Measurements from ENCODE around the gene HOXC12.

The HOXC12 gene

DNA sequence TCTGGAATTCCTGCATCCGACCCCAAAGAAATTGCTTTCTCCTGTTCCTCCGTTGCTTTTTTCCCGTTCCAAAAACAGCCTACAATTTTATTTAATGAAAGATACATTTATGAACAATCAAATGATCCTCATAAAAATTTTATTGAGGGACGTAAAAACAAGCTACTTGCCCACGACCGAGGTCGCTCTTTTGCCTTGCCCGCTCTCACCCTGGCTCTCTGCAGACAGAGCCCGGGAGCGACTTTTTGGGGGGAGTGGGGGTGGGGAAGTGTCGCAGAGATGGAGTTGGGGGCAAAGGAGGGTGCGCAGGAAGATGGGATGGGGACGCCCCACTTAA, 44.2 kb downstream of the HOXC12 start:
- DNase-seq = no peak

DNA sequence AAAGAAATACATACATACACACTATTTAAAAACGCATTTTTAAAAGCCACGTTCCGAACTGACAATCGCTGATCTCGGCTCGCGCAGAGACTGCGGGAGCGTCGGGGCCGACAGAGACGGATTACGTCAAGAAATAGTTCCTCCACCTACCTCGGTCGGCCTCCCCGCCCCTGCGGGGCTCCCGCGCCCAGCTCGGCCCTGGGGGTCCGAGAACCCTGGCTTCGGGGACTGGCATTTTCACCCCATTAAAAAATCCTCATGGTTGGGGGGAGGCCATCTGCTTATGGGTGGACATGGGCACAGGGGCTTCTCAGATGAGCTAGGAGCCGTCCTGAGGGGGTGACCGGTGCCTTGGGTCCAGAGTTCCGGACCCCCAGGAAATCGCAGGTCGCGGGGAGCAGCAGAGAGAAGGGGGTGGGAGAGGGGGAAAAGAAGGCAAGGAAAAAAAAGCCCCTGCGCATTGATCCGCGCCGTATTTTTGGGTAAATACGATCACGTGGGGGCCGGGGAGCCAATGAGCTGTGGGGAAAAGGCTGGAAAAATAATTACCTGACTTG, 44.9 kb downstream of the HOXC12 start:
- no peak for DNase-seq

DNA sequence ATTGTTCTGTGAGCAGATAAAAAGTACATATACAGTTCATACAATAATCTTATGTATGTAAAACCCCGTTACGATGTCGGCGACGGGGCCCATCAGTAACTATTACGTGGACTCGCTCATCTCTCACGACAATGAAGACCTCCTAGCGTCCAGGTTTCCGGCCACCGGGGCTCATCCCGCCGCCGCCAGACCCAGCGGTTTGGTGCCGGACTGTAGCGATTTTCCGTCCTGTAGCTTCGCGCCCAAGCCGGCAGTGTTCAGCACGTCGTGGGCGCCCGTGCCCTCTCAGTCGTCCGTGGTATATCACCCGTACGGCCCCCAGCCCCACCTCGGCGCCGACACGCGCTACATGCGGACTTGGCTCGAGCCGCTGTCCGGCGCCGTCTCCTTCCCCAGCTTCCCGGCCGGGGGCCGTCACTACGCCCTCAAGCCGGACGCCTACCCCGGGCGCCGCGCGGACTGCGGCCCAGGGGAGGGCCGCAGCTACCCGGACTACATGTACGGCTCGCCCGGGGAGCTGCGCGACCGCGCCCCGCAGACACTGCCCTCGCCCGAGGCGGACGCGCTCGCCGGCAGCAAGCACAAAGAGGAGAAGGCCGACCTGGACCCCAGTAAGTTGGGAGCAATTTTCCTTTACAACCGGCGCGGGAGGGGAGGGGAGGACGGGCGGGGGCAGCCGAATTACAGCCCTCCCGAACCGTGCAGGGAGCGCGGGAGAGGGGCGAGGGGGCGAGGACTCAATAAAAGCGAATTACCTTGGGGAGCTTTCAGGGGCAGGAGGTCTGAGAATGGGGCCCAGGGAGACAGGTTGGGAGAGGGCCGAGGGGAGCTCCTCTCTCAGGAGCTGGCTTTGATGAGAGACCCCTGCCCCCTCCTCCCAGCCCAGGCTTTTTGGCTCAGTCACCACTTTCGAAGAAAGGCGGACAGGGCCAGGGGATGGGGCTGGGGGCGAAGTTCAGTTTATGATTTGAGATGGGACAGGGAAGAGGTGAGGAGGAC, 45.7 kb downstream of the HOXC12 start, which contains the start of gene HOXC9:
Gene HOXC9, plus strand, starts transcription at position 46 of the 999 bp plus-strand sequence. Its CDS starts 28 bp downstream, at position 74.
- DNase-seq = no peak

DNA sequence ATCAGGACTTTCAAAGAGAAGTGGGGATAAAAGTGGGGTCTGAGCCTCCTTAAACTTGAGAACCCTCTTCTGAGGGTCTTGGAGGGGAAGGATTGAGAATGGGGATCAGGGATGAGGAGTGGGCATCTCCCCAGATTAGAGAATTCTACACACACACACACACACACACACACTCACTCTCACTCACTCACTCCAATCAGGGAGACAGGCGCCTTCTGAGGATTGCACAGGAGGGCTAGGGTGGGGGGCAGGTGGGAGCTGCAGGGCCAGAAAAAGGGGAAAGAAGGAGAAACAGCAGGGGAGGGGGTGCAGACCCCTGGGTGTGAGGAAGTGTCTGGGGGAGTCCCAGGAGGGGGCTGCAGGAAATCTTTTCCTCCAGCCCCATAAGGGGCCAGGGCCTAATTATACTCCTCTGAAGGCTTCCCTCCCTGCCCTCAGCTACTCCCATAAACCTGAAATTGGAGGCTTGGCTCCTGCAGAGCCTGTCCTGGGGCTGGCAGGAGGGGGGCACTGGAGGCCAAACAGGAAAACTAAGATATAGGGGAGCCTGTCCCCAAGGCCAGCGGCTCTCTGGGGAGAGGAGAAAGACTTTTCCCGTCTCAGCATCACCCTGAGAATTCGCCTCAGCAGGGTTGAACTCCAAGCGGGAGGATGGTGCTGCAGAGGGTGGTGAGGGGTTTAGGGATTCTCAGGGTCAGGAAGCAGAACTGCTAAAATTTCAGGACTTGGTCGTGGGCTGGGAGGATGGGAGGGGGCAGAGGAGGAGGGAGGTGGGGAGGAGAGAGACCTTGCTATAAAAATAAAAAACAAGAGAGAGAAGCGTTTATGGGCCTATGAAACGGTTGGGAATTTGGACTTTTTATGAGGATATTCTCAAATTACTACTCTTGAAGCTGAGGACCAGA, 46.8 kb downstream of the HOXC12 start:
- no peak for DNase-seq

DNA sequence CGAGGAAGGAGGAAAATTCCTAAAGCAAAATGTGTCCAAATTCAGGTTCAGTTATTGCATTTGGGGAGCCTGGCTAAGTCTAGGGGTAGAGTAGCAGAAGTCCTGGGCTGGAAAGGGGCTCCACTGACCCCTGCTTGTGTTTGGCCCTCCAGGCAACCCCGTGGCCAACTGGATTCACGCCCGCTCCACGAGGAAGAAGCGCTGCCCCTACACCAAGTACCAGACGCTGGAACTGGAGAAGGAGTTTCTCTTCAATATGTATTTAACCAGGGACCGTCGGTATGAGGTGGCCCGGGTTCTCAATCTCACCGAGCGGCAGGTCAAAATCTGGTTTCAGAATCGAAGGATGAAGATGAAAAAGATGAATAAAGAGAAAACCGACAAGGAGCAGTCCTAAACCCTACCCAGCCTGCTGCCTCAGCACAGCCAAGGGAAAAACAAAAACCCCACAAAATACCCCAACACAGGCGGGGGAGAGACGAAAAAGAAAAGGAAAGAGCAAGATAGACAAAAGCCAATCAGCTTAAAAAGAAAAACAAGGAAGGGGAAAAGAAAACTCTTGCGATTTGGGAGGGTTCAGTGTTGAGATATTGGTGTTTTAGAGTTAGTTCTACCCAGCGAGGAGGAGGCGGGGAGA, 47.7 kb downstream of the HOXC12 start:
- DNase-seq = no peak

DNA sequence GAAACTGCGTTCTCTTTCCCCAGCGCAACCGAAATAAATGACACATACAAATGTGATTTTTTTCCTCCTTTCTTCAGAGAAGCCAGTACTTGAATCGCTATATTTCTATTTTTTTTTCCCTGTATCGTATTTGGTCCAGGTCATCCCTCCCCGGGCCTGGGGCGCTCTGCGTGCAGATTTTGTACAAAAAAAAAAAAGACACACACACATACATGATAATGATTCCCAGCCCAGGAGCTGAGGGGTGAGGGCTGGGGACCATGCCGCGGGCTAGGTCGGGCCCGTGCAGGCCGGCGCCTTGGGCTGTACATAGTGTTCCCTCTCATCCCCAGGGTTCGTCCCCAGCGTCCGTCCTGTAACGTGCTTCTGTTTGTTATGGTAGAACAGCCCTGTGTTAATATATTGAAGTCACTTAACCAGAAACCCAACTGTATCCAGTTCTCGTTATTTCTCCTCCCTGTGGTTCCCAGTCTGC, 48.2 kb downstream of the HOXC12 start:
- DNase-seq = no peak

DNA sequence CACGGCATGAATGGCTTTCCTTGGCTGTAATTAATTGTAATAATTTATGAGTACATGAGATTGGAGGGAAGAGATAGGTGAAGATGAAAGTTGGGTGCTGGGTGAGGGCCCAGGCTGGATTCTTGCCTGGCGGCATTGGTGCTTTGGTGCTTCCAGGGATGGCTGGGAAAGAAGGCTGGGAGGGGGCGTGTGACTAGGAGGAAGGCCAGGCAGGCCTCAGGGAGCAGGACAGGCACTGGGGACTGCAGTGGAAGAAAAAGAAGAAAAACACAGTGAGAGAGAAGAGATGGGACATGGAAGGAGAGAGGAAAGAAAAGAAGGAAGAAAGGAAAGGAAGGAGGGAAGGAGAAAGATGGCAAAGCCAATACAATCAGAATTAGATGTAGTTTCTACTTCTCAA, 48.9 kb downstream of the HOXC12 start:
- DNase-seq = no peak

DNA sequence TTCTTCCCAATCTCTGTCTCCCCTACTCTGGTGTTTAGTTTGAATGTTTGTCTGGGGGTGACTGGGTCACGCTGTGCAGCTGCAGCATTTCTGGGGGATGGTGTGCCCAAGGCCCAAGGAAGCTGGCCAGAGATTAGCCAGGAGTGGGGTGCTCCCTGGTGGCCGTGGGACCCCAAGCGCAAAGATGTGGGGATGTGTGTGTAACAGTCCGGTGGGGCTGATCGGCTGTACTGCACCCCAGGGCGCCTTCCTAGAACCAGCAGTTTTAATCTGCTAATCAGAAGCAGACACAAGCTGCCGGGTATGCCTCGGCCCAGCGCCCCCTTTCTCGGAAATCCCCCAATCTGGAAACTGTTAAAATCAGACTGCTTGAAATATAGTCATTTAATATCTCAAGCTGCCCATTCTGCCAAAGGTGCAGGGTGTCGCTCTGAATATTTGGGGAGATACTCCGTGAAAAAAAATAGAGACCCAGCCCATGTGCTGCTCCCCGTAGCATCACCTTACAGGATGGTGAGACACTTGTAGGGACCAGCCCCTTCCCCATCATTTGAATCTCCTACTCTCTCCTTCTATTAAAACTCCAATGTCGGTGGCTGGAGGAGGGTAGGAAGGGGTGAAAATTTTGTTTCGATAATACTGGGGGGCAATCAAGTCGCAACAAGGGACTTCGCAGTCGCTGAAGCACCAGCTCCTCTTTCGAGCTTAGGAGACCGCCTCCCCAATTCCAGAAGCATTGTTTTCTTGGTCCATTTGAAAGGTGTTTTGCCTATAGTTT, 49.5 kb downstream of the HOXC12 start:
- DNase-seq = no peak

DNA sequence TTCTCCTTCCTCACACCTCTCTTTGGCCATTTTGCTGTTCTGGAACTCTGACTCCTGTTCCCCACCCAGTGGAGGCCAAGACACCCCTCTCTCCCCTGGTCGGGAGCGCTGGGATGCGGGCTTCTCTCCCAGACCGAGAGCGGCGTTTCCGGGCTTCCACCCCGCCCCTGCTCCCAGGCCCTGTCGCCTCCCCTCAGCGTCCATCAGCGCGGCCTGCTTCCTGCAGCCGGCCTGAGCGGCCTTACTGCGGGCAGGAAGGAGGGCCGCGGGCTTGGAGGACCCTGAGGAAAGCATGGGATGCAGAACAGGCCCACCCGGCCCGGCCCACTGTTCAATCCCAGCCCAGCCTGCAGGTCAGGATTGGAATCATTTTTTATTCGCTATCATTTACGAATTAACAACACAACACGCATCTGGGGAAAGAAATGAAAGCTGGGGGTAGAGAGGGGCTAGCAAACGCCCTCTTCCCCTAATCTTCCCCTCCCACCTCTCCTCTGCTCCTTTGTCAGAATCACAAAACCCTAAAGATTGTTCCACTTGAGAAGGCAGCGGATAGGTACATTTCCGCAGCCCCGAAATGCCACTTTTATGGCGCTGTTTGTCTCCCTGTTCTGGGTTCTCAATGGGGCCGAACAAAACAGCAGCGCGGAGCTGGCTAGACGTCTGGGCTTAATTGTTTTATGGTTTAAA, 50.3 kb downstream of the HOXC12 start:
- peak; percentile 28 for DNase-seq

DNA sequence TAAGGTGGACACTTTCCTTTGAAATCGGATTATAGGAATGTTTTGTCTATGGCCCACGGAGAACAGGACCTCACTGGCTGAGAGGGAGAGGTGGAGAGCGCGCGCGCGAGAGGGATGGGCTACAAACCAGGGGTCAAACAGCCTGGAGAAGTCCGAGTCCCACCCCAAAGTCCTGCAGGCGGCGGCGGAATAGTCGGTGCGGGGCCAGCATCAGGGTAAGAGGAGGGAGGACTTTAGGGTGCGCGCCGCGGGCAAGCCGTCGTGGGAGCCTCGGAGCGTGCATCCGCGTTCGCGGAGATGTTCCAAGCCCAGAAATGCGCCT, 50.8 kb downstream of the HOXC12 start:
- DNase-seq = no peak

DNA sequence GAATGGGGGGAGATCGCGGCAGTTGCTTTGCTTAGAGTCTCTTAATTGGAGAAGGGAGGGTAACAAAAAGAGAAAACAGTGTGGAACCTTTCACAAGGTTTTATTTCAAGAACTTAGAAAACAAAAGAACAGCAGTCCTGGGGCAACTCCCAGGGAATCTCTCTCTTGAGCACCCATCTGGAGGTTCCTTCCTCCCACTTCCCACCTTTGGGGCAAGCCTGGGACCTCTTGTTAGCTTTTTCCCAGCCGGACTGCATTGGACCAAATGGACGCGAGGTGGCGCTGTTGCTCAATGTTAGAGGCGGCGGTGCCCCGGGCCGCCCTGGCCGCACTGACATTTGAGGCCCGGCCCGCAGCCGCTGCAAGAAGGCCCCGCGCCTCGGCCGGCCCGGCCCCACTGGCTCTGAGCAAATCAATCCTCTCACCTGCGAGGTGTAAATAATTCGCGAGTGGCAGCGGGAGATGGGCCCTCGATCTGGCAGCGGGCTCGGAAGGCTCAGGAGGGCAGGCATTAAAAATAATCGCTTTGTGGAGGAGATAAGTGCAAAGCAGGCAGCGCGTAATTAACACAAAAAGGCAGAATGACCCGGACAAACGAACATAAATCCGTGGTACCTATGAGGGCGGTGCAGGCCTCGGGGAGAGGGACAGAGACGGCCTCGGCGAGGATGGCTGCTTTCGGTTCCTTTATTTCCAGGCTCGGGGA, 51.3 kb downstream of the HOXC12 start:
- DNase-seq = peak; percentile 53

DNA sequence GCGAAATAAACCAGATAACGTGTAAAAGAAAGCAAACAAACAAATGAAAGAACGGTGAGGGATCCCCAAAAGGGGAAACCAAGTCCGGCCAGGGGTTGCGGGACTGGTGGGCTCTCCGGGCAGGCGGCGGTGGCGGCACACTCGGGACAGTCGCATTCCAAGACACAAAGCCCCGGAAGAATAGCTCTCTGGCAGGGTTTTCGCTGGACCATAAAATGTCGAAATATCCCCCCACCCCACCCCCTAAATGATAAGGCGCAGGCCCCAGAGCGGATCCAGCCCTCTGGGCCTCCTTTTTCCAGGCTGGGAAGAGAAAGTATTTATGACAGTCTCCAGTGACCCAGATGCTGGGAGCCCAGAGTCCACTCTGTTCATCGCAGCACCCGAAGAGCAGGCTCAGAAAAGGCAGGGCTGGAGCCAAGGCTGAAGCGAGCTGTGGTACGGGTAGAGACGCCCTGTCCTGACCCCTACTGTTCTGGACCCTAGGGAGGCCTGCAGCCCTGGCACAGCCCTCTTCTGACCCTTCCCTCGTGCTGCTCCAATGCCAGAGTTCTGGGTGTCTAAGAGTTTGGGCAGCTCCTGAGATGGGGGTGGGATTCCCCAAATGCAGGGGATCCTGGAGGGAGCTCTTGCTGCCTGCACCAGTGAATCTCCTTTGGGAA, 52.0 kb downstream of the HOXC12 start:
- DNase-seq = no peak

DNA sequence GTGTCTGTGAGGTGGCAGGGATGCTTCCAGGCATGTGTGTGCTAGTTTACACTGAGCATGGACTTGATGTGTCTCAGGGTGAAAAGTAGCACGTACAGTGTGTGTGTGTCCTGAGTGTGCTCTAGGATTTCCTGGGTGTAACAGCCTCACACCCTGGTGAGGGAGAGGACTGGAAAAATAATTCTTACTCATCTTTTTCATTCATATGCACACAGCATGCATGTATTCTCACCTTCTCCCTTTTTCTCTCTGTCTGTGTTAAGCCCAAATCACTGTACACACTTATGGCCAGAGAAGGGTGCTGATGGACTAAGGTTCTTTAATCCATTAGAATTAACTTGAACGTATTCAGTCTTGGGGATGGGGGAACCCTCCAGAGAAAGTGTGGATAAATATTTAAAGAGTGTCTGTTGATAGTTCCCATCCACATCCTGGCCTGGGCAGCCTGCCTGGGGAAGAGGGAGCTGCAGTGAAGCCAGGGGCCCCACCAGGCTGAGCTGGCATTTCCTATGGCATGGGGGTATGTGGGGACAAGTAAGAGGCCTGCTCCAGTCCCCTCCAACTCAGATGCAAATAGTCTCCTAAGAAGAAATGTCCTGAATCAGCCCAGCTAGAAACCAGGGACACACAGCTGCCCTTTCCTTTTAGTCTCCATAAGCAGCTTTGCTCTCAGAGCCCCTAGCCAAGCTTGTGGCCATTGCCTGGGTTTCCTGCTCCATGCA, 53.0 kb downstream of the HOXC12 start:
- DNase-seq = no peak

DNA sequence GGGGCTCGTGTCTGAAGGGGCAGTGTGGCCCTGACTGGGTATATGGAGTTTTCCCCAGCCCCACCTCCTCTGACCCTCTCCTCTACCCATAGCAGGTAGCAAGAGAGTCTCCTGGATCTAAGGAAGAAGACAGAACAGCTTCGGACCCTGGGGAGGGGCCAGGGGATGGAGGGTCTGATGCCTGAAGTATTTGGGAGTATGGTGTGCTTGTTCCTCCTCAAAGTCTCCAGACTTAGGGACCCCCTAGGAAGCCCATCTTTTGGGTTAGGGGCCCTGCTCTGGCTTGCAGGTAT, 53.5 kb downstream of the HOXC12 start:
- DNase-seq = no peak

Data from SHP77 treated with DMSO at 0.1 percent for 48 hours (cell line).